Adrenal gland (tissue), 12 donors: Measurements from ENCODE around the gene GRIP1. TPM values are rescaled to one million over a fixed set of nuclear protein-coding genes. Genes with fewer than 3 reads are reported as not detected.

ENCODE experiments used
- DNase-seq, 7 donors: peaks; one replicate each; pipeline ENCODE4 v3.0.0-alpha.2; 2019 to 2020
- H3K27ac ChIP-seq, 5 donors: fragments of 200-600 bp; sonication (generic) in 4 of 5; 1 replicate in 3 of 5; 2 replicates in 2 of 5; pipeline versions ENCODE4 v1.5.1 to v1.8.0; 2016 to 2020; ENCODE audit warnings: mild to moderate bottlenecking in 1 of 5
- H3K27me3 ChIP-seq: fragments of 200-600 bp; 2 replicates; pipeline ENCODE4 v1.8.0; 2021
- H3K36me3 ChIP-seq, 2 donors: fragments of 200-600 bp; replicated peaks in 1 of 2; 1 replicate in 1 of 2; 2 replicates in 1 of 2; pipeline versions ENCODE4 v1.5.1 to v1.8.0; 2018 to 2022
- H3K4me1 ChIP-seq, 2 donors: fragments of 200-600 bp; replicated peaks in 1 of 2; 1 replicate in 1 of 2; 2 replicates in 1 of 2; pipeline versions ENCODE4 v1.5.1 to v1.8.0; 2018 to 2021
- H3K4me3 ChIP-seq, 4 donors: fragments of 200-600 bp; sonication (generic) in 3 of 4; one replicate each; pipeline ENCODE4 v1.5.1; 2016 to 2018
- H3K9me3 ChIP-seq, 3 donors: fragments of 200-600 bp; sonication (generic) in 1 of 3; replicated peaks in 1 of 3; 1 replicate in 2 of 3; 2 replicates in 1 of 3; pipeline versions ENCODE4 v1.5.1 to v1.8.0; 2016 to 2021
- POLR2A ChIP-seq, 2 donors: fragments of 450-650 bp; IDR thresholded peaks; one replicate each; pipeline ENCODE4 v1.6.1; 2017; ENCODE audit warnings: antibody characterized with exemption in 2 of 2, mild to moderate bottlenecking in 2 of 2, moderate library complexity in 1 of 2
- WGBS, 4 donors: extraction: QIAGEN DNeasy Blood & Tissue Kit in 2 of 4; methylation state at CpG; one replicate each; pipeline versions ENCODE4 v1.1.5 to v1.1.7; 2013 to 2017; 5-methylcytosine and 5-hydroxymethylcytosine counted together
- intact Hi-C, 2 donors: fragments of 100-400 bp; cut with DNase I; formaldehyde crosslinking; loops; one replicate each; pipeline versions ENCODE4 v1.14.1 to v1.15.0; 2022 to 2023
- polyA plus RNA-seq, 3 donors: library from polyadenylated mRNA; stranded (reverse); fragments of 200-250 nt in 2 of 3; fragments of 350-450 nt in 1 of 3; fragmentation: Illumina TruSeq in 1 of 3; extraction: RNeasy Lipid Tissue Mini Kit (QIAGEN cat#74804) in 1 of 3; gene quantifications; one replicate each; pipeline ENCODE4 v1.2.3, GENCODE V29; 2013 to 2014
- total RNA-seq, 9 donors: library from RNA; depleted of rRNA in 4 of 9; stranded (reverse); fragments of >200 nt in 4 of 9; fragments of 120-200 nt in 1 of 9; fragmentation: NEBNext Ultra II Directional in 1 of 9; extraction: Animal tissue kit (Norgen Biotek cat#: 25700) in 1 of 9; gene quantifications; one replicate each; pipeline versions ENCODE4 v1.1.0 to v1.2.4, GENCODE V29; 2013 to 2023
- TF ChIP-seq, protein P1 (sequence below), 6 experiments: fragments of 450-650 bp in 4 of 6; fragments of 200-600 bp in 2 of 6; sonication (generic) in 1 of 6; IDR thresholded peaks; 1 replicate in 5 of 6; 2 replicates in 1 of 6; pipeline versions ENCODE4 v1.5.1 to v1.8.0; 2016 to 2021; ENCODE audit warnings: antibody characterized with exemption in 6 of 6, mild to moderate bottlenecking in 2 of 6, moderate library complexity in 1 of 6
- donor health status: healthy with polysubstance abuse.
- donor health status: Bipolar disorder and iron deficiency.
- donor health status: DM: yes; HTN: yes; CAD: no.
- donor health status: DM: no; HTN: no; CAD: no.
- donor health status: DM: no; HTN: no; CAD: no.
- donor health status: DM: yes; HTN: yes; CAD: no.

The GRIP1 gene
- total and polyA plus RNA-seq, 12 donors: 0.54 to 10.8 (median 2.4) TPM

DNA sequence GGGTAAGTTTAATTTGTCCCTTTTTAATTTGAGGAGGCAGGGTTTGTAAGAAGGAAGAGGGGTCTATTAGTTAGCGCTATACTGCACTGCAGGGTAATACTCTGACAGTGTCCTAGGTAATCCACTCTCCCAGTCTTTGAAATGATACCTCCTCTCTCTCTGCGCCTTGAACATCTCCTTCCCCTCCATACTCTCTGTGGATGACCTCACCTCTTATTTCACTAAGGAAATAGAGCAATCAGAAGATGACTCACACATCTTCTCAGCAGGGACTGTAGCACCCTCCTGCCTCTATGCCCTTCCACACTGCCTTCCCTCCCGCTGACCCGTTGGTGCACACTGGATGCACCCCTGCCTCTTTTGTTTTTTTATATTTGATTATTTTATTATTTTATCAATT, 94.2 kb downstream of the GRIP1 start:
- Histone ChIP-seq H3K4me3 (no peak overlapping the region), H3K9me3 (no peaks in the 10 kb centered on the region), H3K36me3 (no peaks in the 10 kb centered on the region), H3K4me1 (no peaks in the 10 kb centered on the region), H3K27ac (no peak overlapping the region), H3K27me3 (no peaks in the 10 kb centered on the region)
- intact Hi-C loops: no loop called here
- DNase-seq: no peak
- no peak for TF ChIP-seq POLR2A (IDR thresholded peaks at IDR 0.05)
- TF ChIP-seq, protein P1, sequence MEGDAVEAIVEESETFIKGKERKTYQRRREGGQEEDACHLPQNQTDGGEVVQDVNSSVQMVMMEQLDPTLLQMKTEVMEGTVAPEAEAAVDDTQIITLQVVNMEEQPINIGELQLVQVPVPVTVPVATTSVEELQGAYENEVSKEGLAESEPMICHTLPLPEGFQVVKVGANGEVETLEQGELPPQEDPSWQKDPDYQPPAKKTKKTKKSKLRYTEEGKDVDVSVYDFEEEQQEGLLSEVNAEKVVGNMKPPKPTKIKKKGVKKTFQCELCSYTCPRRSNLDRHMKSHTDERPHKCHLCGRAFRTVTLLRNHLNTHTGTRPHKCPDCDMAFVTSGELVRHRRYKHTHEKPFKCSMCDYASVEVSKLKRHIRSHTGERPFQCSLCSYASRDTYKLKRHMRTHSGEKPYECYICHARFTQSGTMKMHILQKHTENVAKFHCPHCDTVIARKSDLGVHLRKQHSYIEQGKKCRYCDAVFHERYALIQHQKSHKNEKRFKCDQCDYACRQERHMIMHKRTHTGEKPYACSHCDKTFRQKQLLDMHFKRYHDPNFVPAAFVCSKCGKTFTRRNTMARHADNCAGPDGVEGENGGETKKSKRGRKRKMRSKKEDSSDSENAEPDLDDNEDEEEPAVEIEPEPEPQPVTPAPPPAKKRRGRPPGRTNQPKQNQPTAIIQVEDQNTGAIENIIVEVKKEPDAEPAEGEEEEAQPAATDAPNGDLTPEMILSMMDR (IDR thresholded peaks at IDR 0.05): no peak
- WGBS, 4 donors: 92 to 96% (median 93%) methylated on average over 4 of the region's 4 CpGs

DNA sequence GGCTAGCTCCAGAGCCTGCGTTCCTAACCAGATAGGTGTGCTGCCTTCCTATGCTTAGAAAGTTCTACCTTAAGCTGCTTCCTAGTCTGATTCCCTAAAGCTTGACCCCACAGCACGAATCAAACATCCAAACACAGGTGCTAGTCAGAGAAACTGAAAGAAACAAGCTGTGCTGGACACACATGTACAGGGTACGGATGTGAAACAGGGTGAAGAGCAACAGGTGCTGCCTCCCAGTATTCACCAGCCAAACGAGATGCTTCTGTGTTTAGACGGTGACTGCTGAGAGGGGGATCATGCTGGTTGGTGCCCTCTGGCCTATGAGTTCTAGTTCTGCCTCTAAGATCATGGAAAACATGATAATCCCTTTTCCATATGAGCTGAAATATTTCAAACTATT, 105.3 kb downstream of the GRIP1 start:
- no peak for DNase-seq
- H3K36me3 ChIP-seq: no peaks in the 10 kb centered on the region
- no peaks in the 10 kb centered on the region for H3K9me3 ChIP-seq
- no peaks in the 10 kb centered on the region for H3K4me1 ChIP-seq
- no peak overlapping the region for H3K27ac ChIP-seq
- TF ChIP-seq POLR2A (IDR thresholded peaks at IDR 0.05): no peak
- TF ChIP-seq, protein P1 (IDR thresholded peaks at IDR 0.05): no peak
- no peaks in the 10 kb centered on the region for H3K27me3 ChIP-seq
- WGBS, 4 donors: 77 to 86% (median 81%) methylated on average over 5 of the region's 5 CpGs
- no peak overlapping the region for H3K4me3 ChIP-seq
- intact Hi-C loops: no loop called here

DNA sequence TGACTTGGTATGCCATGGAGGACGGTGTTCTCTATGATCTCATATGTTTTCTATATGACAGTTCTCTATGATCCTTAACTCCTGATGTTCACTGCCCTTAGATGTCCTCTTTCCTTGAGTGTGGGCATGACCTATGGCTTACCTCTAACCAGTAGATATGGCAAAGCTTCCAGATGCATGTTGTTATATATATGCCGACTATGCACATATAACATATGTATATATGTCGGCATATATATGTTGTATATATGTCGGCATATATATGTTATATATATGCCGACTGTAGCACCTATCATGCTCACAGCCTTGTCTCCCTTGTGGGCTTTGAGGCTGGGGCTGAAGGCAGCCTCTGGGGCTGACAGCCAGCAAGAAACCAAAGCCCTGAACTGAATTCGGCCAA, 106.0 kb downstream of the GRIP1 start:
- H3K27me3 ChIP-seq: no peaks in the 10 kb centered on the region
- TF ChIP-seq, protein P1 (IDR thresholded peaks at IDR 0.05): no peak
- TF ChIP-seq POLR2A (IDR thresholded peaks at IDR 0.05): no peak
- intact Hi-C loops: no loop called here
- DNase-seq: no peak
- H3K27ac ChIP-seq: no peak overlapping the region
- no peaks in the 10 kb centered on the region for H3K36me3 ChIP-seq
- no peaks in the 10 kb centered on the region for H3K4me1 ChIP-seq
- 88 to 95% (median 92%) methylated on average over 6 of the region's 6 CpGs for WGBS, 4 donors
- no peak overlapping the region for H3K4me3 ChIP-seq
- no peaks in the 10 kb centered on the region for H3K9me3 ChIP-seq

DNA sequence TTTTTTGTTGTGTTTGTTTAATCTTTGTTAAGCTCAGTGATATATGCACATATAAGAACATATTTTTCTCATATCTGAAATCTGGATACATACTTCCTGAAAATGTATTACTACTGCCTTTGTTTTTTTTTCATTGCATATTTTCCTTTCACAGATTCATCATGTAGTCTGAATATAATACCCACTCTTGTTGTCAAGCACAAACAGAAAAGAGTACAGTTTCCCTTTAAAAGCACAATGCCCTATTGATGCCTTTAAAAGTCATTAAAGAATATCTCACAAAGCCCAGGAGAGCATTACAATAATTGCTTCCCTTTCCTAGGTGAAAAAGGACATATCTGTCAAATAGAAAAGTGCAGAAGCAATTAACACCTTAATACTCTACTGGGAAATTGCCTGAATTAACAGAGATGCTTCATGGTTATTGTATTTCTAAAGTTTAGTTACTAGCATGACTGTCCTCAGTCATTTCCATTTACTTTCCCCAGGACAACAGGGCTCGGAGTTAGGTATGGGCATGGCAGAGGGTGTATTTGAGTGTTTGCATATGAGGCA, 107.4 kb downstream of the GRIP1 start:
- TF ChIP-seq POLR2A (IDR thresholded peaks at IDR 0.05): no peak
- Histone ChIP-seq H3K4me3 (no peak overlapping the region), H3K9me3 (no peaks in the 10 kb centered on the region), H3K27me3 (no peaks in the 10 kb centered on the region), H3K4me1 (no peaks in the 10 kb centered on the region), H3K27ac (no peak overlapping the region), H3K36me3 (no peaks in the 10 kb centered on the region)
- WGBS, 4 donors: 69 to 97% (median 86%) methylated on average over 1 of the region's 1 CpG
- intact Hi-C loops: no loop called here
- no peak for DNase-seq

DNA sequence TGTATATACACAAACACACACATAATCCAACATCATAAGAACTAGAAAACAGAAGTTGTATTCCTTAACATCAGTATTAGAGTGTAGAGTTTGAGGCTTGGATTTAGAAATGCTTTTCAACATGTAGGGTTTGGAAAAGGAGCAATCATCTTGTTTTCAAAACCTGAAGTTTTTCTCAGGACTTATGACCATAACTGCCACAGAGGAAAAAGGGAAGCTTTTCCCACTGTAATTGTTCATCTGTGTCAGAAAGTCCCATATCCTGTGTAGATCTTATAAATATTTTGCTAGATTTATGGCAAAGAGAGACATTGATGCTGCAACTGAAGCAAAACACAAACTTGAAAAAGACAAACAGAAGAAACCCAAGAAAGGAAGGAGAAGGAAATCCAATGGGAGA, 115.7 kb downstream of the GRIP1 start:
- Histone ChIP-seq H3K9me3 (peaks cover 0 to 10% (median 0%) of the 10 kb centered on the region in 3 donors), H3K27me3 (no peaks in the 10 kb centered on the region), H3K4me1 (no peaks in the 10 kb centered on the region), H3K4me3 (no peak overlapping the region), H3K36me3 (no peaks in the 10 kb centered on the region), H3K27ac (no peak overlapping the region)
- TF ChIP-seq, protein P1 (IDR thresholded peaks at IDR 0.05): no peak
- TF ChIP-seq POLR2A (IDR thresholded peaks at IDR 0.05): no peak
- intact Hi-C loops: no loop called here
- DNase-seq: no peak
